GM12864 (cell line): Measurements from ENCODE around the gene MAP3K14.

Source experiments
- DNase-seq: peaks from one replicate; pipeline ENCODE4 v3.0.0-alpha.2; 2011; ENCODE audit warnings: low read depth
- H3K4me3 ChIP-seq: 2 replicates; pipeline ENCODE4 v1.5.1; 2011; ENCODE audit warnings: mild to moderate bottlenecking, low read depth, low read length, control low read depth
- CTCF ChIP-seq: IDR thresholded peaks from 2 replicates; pipeline ENCODE4 v1.5.1; 2011; ENCODE audit warnings: low read depth, mild to moderate bottlenecking, moderate library complexity, low read length, control low read depth, inconsistent platforms; ENCODE audit errors: missing control alignments

Gene MAP3K14

GRCh38 chr17:45222289-45222995 lies 94.4 kb downstream of the MAP3K14 start:
- TF ChIP-seq CTCF: no peak
- DNase-seq: no peak
- peak overlapping the region; percentile 84 for H3K4me3 ChIP-seq

GRCh38 chr17:45222014-45222288 lies 94.9 kb downstream of the MAP3K14 start:
- no peak for DNase-seq
- H3K4me3 ChIP-seq: peak overlapping the region; percentile 84
- no peak for TF ChIP-seq CTCF

GRCh38 chr17:45221081-45222013 lies 95.5 kb downstream of the MAP3K14 start, which contains the start of gene FMNL1:
Gene FMNL1, plus strand, starts transcription at chr17:45221885. Its CDS starts 240 bp downstream, at chr17:45222125.
- peak within 1 kb of the TSS; percentile 84 for H3K4me3 ChIP-seq
- DNase-seq: no peak
- TF ChIP-seq CTCF: no peak

- TF ChIP-seq CTCF: no peak
- H3K4me3 ChIP-seq: no peak overlapping the region
- no peak for DNase-seq
These were observed 96.7 kb downstream of the MAP3K14 start for GRCh38 chr17:45220079-45220478.

GRCh38 chr17:45218895-45219661 lies 97.7 kb downstream of the MAP3K14 start:
- peak; percentile 57 for DNase-seq
- no peak overlapping the region for H3K4me3 ChIP-seq
- peak; percentile 92 for TF ChIP-seq CTCF
